GM10847 (cell line): ENCODE results near the gene AUTS2.

Experiments
- POLR2A ChIP-seq: IDR thresholded peaks from 2 replicates; pipeline ENCODE4 v1.6.1; 2011; ENCODE audit not compliant: insufficient read length; ENCODE audit errors: extremely low read depth

Gene AUTS2

DNA sequence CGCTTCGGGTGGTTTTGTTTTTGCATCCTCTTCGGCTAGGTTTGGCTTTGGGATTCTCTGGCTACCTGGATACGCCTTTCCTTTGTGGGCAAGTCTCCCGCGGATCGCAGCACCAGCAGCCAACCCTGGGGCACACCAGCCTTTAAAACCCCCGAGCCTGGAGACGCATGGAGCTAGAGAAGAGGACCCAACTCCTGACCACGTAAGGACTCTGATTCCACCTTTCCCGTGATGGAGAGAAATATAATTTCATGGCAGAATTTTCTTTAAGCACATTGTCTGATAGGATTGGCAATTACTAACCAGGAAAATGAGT lies 998.3 kb downstream of the AUTS2 start:
- TF ChIP-seq POLR2A = no peak

DNA sequence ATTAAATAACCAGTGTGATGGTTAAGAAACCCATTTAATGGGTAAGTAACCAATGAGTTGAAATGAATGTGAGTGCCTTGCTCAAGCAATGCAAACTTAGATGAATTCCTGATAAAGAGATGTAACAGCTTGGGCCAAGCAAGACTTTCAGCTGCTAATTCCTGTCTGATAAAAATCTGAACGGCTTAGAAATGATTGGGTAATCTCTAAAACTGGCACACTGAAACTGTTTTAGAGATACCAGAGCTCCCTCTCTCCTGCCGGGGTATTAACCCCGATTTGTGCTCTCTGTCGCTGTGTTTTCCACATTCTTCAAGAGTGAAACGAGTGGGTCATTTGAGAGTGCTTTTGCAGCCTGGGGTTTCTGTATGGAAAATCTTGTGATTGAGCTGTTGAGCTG lies 998.8 kb downstream of the AUTS2 start:
- no peak for TF ChIP-seq POLR2A

DNA sequence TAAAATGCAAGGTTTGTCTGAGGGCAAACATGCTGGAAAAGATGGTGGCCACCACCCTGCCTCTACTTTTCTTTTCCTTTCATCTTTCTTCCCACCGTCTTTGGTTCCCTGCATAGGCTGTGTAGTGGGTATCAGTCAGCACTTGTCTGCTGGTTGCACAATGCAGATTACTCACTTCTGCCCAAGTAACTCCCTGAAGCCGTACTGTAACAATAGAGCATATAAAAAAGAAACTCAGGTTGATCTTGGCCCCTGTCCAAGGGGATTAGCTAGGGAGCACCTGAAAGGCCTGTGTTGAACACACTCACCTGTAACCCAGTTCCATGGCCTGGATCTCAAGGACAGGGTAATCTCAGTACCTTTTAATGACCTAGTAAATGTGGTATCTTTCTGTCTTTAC lies 1000.7 kb downstream of the AUTS2 start:
- TF ChIP-seq POLR2A = no peak

DNA sequence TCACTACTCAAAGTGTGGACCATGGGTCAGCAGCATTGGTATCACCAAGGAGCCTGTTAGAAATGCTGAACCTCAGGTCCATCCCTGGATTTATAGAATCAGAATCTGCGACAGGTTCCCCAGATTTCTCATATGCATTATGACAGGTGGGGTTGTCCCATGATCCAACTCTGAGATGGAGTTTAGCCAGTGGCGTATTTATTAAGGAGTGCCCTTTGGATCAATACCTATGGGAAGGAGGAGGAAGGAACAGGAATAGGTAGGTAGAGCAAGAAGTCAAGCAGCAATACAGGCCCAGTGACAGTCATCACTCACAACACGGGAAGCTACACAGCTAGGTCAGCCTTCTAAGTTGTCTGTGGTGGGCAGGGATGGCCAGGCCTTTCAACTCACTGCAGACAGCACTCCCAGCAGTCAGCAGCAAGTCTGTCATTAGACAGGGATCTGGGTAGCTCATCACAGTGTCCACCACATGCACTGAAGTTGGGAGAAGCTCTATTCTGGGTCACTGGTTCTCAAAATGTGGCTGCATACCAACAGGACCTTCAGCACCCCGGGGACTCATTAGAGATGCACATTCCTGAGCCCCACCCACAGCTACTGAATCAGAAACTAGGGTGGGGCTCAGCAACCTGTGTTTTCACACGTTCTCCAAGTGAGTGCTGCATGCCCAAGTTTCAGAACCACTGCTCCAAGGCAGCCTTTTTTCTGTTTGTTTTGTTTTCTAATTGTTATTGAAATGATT lies 1001.3 kb downstream of the AUTS2 start:
- TF ChIP-seq POLR2A = no peak

DNA sequence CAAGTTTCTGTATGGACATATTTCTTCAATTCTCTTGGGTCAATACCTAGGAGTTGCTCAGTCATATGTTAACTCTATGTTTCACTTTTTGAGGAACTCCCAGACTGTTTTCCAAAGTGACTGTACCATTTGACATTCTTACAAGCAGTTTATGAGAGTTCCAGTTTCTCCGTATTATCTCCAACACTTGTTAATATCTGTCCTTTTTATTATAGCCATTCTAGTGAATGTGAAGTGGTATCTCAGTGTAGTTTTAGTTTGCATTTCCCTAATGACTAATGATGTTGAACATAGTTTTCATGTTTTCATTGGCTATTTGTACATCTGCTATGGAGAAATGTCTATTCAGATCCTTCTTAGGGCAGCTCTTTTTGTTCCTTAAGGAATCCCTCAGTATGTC lies 1002.7 kb downstream of the AUTS2 start:
- TF ChIP-seq POLR2A = no peak

DNA sequence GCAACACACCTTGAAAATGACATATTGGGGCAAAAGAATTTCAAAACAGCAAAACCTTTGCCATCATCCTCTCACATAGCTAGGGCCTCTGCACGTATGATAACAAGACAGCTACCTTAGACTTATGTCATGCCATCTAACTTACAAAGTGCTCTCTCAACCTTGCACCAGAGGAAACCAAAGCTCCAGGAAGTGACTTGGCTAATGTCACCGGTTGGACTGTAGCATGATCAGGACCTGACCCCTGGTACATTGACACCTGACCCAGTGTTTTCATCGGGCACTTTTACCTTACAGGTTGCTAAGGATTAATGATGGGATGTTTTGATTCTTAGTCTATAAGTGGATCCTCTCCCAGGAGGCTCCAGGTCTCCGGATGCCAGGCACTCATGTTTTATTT lies 1003.8 kb downstream of the AUTS2 start:
- TF ChIP-seq POLR2A = no peak

DNA sequence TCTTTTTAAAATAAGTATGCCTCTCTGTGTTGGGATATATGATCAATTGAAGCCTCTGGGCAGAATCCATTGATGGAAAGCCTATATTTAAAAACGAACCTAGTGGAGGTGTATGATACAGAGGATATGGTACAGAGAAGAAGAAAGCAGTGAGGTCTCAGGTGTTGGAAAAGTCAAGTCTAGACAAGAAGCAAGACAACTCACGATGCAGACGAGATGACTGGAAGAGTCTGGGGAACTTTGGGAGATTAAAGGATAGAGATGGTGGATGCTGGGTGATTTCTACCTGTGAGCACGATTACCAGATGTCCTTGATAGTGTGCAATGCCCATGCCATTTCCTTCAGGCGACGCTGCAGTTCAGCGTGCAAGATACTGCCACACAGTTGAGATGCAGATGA lies 1009.0 kb downstream of the AUTS2 start:
- no peak for TF ChIP-seq POLR2A

DNA sequence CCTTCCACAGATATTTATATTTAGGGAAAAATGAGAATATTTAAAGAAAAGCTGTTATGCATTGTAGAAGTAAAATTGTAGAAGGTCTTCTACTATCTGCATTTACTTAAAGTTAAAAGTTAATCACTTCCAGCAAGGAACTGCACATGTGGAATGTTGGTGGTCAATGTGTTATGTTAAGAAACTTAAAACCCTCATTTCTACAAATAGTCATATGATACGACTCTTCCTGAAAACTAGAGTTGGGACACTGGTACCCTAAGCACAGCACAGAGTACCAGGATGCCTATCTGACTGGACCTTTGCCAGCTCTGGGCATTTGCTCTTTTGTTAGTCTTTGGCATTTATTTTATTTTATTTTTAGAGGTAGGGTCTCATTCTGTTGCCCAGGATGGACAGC lies 1009.5 kb downstream of the AUTS2 start:
- no peak for TF ChIP-seq POLR2A

DNA sequence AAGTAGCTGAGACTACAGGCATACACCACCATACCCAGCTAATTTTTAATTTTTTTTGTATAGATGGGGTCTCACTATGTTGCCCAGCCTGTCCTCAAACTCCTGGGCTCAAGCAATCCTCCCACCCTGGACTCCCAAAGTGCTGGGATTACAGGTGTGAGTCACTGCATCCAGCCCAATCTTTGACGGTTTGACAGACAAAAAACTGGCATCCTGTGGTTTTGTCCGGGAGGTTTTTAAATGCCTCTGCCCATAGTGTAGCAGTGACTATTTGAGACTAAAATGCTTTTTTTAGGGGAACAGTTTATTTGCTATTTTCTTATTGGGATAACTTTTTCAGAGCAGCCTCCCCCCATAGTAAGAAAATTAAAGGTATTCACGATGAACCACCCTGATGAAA lies 1010.0 kb downstream of the AUTS2 start:
- no peak for TF ChIP-seq POLR2A

DNA sequence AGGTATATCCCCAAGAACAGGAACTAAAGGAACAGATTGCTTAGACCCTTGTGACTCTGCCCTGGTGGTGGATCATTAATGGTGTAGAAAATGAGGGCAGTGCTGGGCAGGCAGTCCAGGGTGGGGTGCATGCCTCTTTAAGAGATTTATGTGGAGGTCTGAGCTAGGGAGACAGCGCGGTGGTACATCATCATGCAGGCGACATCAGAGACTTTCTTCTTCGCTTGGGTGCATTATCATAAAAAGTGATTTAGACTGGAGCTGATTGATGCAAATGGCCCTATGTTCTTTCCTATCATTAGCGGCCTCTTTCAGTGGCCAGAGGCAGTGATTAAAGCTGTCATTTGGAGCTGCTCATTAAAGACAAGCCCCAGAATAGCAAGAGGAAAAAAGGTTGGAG lies 1014.5 kb downstream of the AUTS2 start:
- no peak for TF ChIP-seq POLR2A

DNA sequence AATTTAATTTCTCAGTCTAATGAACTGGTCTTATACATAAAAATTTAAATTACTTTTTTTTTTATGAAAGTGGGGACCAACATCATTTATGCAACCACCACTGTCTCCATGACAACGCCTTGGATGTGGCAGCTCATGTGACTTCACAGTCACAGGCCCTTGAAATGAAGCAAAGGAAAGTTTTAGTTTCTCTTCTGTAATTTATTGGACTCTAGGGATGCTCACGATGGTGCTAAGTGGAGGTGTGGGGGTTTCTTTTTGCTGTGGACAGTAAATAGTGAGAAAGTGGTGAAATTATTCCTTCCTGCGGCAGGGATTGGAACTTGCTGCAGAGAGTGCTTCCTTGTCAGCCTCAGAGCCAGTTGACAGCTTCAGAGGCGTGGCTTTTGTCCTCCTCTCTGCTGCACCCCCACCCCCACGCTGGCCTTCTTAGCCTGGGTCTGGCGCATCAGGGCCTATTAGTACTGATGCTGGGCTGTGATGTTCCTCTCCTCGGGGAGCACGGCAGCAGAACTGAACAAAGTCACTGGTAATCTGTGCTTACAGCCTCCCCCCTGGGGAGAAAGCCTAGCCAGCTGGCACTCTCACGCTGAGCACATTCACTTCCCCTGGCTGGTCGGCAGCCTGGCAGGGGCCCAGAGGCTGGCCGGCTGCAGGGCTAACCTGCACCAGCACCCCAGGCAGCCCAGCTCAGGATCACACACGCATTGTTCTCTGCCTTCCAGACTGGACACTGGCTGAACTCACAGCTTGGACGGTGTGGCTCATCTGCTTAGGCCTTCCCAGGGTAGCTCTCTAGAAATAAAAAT lies 1016.2 kb downstream of the AUTS2 start:
- no peak for TF ChIP-seq POLR2A

DNA sequence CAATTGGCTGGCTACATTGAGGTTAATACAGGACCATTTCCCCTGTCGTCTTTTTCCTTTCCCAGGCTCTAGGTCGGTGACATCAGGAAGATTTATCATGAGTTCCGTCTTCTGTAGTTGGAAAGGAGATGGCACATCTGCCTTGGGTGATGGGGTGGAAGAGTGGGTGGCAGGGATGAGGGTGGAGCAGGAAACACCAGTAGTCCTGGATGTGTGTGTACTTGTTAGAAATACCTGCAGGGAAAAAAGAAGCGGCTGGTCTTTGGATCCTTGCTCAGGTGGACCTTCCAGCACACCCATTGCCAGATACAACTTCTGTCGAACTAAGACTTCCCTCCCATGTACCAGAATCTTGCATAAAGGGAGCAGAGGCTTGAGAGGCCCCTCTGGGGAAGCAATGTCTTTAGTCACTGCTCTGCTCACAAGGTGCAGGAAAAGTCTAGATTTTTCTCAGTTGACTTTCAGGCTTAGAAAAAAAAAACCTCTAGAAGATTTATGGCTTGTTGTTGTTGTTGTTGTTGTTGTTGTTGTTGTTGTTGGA lies 1016.9 kb downstream of the AUTS2 start:
- TF ChIP-seq POLR2A = no peak

DNA sequence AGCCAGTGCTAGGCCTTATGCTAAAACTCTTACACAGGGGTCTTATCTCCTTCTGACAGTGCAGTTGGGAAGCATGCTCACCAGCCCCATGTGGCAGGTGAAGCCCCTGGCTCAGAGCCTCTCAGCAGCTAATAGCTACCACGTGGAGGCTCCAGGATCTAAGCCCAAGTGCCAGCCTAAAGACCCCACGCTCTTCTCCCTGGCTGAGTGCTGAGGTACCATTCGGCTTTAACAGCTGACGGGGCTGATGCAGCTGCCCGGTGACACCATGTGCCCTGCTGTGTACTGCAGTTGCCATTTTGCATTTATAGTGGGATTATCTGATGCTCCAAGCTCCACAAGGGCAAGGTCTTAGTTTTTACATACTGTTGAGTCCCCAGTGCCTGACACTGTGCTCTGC lies 1017.9 kb downstream of the AUTS2 start:
- TF ChIP-seq POLR2A = no peak

DNA sequence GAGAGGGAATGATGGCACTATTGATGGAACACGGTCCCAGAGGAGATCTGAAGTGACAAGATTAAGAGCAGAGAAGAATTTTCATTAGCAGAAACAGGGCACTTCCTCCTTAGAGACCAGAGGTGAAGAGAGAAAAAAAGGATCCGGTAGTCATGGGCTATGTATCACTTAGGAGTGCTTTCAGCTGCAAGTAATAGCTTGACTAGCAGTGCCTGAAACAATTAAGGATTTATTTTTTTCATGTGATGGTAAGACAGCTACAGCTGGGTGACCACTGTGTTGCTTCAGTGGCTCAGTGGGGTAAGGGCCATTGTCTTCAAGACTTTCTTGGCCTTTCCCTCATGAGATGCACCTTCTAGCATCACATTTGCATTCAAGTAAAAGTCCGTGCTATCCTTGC lies 1018.5 kb downstream of the AUTS2 start:
- no peak for TF ChIP-seq POLR2A

DNA sequence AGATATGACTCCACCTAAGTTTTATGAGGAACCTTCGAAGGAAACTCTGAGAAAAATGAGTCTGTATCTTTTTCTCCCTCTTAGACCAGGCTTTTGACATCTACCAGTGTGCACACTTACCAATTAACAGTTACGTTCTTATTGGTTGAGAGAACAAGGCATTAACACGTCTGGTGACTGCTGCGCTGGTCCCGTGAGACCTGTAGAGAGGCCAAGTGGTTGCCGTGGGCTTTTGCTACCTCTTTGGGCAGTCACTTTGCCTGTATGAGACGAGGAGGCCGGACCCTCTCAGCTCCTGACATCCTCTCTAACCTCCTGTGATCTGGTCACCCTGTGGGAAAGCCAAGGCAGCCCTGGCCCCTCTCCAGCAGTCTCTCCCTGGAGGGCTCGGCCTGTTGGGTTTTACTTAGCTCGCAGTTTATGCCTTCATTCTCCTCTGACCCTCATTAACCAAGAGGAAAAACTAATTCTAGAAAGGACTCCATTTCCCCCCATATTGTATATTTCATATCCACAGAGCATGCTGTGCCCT lies 1019.8 kb downstream of the AUTS2 start:
- TF ChIP-seq POLR2A = no peak

DNA sequence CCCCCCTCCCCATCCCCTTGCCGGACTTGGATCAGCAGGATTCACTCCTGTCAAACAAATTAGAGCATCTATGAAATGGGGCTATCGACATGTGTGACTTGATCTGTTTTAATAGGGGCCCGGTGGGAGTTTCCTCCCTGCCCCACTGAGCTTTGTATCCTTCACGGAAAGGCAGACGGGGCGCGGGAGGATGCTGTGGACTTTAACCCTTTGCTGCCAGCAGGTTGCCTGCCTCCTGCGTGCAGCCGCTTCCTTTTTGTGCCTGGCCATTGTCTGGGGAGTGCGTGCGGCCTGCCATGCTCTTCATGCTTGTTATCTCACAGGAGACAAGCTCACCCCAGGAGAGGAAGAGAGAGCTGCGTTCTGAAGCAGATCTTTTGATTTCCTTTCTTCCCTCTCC lies 1020.9 kb downstream of the AUTS2 start:
- no peak for TF ChIP-seq POLR2A
